PC-3 (cell line): Measurements from ENCODE around the gene TM4SF20.

ENCODE experiments used
- CTCF ChIP-seq: fragments of 300-600 bp; sonication (generic); conservative IDR thresholded peaks from 2 replicates; pipeline ENCODE4 v1.5.1; 2017; ENCODE audit warnings: antibody characterized with exemption, low read depth, mild to moderate bottlenecking, low read length
- EZH2 ChIP-seq: fragments of 300-600 bp; sonication (generic); IDR thresholded peaks from one replicate; pipeline ENCODE4 v1.6.1; 2017; ENCODE audit warnings: antibody characterized with exemption, mild to moderate bottlenecking, low read length; ENCODE audit not compliant: unreplicated experiment

- no peak for TF ChIP-seq CTCF
- no peak for TF ChIP-seq EZH2
These were observed 39.0 kb downstream of the TM4SF20 start for GRCh38 chr2:227340106-227340505.
